GM23248 (cell line): ENCODE measurements around the gene GLRX5.

Experiments
- EZH2 ChIP-seq: fragments of 200-600 bp; sonication (generic); IDR thresholded peaks from 2 replicates; pipeline ENCODE4 v1.6.1; 2018; ENCODE audit warnings: antibody characterized with exemption, mild to moderate bottlenecking; ENCODE audit not compliant: insufficient read depth, poor library complexity, severe bottlenecking
- EZH2phosphoT487 ChIP-seq: fragments of 200-600 bp; sonication (generic); IDR thresholded peaks from 2 replicates; pipeline ENCODE4 v1.6.1; 2018; ENCODE audit warnings: antibody characterized with exemption, moderate library complexity, mild to moderate bottlenecking, low read depth; ENCODE audit not compliant: insufficient read depth

DNA sequence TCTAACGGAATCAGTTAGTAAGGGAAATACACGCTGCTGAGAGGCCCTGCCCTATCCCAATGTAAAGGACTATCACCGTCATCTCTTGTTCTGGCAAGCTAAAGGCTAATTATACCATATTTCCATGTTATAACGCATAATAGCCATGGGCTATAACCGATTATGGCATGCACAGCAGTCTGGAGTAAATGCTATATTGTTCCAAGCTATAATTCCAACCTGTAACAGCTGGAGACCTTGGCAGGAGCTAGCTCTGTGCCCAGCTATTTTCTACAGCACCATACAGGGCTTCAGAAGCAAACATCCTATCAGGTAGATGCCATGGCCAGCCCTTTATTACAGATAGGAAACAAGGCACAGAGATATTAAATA, 44.7 kb upstream of the GLRX5 start:
- TF ChIP-seq EZH2phosphoT487, result no peak
- TF ChIP-seq EZH2, result no peak
